Measurements from ENCODE around the gene AK1.

AK1 gene

GRCh38 chr9:127868278-127868902 lies 9.1 kb downstream of the AK1 start:
- no peak for DNase-seq
- ATAC-seq, result no peak

DNA sequence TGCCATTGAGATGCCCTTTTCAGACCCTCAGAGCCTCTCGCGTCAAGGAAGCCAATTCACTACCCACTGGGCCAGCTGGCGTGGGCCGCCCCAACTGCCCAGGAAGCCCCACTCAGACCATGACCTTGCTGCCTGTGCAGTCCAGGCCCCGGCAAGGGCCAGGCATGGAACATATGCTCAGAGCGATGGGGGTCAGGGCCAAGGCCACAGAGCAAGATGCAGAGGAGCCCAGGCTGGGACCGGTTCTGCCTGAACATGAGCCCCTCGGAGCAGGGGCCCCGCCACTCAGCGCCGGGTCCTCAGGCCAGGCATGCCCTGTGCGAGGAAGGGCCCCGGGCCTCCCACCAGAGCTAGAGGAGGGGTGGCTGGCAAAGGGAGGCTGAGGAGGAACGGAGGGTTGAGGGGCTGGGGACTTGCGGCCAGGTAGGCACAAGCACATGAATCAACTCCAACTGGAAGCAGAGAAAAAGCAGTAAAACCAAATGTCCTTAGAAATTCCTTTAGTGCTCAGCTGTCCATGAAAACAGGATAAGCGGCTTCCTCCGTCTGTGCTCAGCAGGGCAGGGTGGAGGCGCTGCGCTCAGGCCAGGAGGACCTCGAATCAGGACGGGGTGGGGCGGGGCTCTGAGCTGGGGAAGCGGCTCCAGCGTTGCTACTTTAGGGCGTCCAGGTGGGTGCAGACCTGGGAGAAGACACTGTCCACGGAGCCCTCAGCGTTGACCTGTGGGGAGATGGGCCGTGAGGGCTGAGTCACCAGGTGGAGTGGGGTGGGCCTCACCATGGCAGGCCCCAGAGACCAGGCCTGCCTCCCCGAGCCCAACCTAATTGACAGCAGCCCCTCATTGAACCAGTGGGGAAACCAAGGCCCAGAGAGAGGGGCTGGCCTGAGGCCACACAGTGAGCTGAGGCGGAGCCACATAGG lies 9.9 kb downstream of the AK1 start:
- no peak for DNase-seq
- ATAC-seq, result no peak

DNA sequence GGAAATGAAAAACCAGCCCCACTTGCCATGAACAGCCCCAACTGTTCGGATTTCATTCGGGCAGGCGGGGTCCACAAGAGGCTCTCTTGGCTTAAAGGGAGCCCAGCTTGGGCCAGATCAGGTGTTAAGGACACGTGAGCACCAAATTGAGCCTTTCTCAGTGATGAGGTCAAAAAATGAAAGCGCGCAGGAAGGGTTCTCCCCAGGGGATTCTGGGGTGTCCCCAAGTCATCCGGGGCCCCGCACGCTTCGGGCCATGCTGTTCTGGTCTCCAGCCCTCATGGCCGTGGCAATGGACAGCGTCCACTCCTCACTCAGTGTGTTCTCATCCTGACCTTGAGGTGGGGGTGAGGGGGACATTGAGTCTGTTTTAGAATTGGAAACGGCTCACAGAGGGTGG lies 10.9 kb downstream of the AK1 start:
- DNase-seq, result no peak
- ATAC-seq, result no peak

DNA sequence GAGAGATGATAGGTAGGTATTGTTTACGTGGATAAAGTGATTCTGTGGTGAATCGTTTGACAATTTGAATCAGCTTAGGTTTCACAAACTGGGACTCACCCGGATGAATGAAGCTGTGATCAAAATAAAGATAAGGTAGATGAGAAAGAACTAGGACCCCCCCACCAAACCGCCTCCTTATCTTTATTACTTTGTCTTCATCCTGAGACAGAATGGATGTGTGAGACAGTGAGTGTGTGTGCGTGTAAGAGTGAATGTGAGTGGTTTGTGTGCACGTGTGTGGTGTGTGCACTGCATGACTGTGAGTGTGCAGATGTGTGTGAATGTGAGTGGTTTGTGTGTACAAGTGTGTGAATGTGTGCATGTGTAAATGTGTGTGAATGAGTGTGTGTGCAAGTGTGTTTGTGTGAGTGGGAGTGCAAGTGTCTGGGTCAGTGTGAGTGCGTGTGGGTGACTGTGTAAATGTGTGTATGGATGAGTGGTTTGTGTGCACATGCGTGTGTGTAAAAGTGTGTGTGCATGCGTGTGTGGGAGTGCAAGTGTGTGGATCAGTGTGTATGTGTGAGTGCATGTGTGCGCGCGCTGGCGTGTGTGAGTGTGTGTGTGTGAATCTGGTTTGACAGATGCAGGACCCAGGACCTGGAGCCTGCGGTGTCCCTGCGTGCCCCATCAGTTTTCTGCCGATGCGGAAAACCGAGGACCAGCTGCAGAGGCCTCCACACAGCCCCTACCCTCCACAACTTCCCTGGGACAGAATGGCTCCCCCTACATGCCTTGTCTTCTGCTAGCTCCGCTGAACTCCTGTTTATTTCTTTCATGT lies 11.6 kb downstream of the AK1 start:
- ATAC-seq (peak; percentile 36), DNase-seq (no peak)

GRCh38 chr9:127863191-127863621 lies 14.3 kb downstream of the AK1 start:
- no peak for DNase-seq
- ATAC-seq, result no peak

DNA sequence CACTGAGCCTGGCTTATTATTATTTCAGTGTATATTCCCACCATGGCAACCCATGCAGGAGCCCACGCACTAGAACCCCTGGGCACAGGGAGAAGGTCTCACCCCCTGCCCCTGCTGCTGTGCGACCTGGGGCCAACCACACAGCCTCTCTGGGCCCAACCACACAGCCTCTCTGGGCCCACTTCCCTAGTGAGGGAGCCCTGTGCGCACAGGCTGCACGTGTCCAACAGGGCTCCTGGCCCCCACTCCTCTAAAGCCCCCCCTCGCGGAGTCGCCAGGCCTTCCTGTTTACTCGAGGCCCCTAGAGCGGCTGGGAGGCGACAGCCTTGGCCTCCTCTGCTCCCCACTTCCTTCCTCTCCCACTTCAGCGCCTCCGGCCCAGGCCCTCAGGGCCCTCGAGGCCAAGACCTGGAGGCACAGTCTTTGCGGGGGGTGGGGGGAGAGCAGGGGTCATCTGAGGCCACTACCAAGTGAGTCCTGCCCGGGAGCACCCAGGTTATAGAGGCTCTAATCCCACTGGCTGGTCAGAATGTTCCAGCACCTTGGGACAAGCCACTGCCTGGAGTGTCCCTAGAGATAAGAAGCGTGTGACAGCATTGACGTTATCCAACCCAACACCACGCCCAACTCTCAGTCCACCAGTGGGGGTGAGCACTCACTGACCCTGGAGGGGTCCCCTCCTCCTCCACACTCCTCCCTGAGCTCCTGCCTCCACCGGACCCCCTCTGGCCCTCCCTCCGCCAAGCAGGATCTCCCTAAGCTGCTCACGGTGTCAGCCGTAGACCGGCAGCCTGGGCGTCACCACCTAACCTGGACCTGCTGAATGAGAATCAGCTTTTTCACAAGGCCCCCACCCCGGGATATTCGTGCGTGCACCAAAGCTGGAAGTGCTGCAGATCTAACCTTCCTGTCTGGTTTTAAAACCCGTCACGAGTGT lies 15.1 kb downstream of the AK1 start:
- ATAC-seq, result peak; percentile 37
- DNase-seq, result peak; percentile 47

DNA sequence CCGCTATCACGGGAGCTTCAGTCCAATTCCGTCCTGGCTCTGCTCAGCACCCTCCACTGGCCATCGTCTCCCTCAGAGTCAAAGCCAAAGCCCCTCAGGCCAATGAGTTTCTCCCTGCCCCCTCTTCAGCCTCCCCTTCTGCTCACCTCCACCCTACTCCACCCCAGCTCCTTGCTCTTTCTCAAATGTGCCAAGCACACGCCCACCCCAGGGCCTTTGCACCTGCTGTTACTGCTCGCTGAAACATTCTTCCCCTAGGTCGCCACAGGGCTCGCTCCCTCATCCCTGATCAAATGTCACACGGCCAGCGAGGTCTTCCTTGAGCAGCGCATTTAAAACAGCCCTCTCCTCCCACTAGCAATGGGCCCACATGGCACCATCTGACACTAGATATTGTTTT lies 16.7 kb downstream of the AK1 start:
- DNase-seq (no peak), ATAC-seq (no peak)

GRCh38 chr9:127860260-127860659 lies 17.2 kb downstream of the AK1 start:
- DNase-seq (no peak), ATAC-seq (no peak)

- ATAC-seq (no peak), DNase-seq (no peak)
Observed at GRCh38 chr9:127858041-127858512, 19.4 kb downstream of the AK1 start.

GRCh38 chr9:127857278-127857677 lies 20.2 kb downstream of the AK1 start:
- ATAC-seq, result no peak
- DNase-seq, result no peak

DNA sequence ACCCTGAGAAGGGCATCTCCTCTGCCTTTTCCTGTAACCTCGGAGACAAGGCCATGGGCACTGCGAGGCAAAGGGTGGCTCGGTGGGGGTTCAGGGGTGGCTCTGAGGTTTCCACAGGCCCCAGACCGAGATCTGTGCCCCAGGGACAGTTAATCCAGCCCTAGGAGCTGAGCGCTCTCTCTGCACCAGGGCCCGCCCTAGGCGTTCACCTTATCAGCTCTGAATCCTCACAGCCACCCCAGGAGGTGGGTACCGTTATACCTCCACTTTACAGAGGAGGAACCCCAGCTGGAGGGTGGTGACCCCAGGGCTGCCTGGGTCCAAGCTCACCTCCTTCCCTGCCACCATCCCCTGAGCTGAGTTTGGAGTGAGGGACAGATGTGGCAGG lies 20.8 kb downstream of the AK1 start:
- no peak for ATAC-seq
- DNase-seq, result no peak

GRCh38 chr9:127856094-127856728 lies 21.3 kb downstream of the AK1 start:
- no peak for DNase-seq
- no peak for ATAC-seq

DNA sequence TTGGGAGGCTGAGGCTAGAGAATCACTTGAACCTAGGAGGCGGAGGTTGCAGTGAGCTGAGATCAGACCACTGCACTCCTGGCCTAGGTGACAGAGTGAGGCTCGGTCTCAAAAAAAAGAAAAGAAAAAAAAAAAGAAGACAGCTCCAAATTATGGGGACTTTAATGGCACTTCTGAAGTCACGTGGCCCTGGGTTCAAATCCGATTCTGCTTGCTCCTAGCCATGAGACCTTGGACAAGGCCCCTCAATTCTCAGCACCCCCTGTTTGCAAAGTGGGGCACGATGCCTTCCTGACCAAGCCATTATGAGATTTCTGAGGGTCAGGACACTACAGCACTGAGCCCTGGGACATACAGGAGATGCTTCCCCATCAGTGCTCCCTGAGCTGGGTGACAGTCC lies 22.0 kb downstream of the AK1 start:
- DNase-seq, result no peak
- no peak for ATAC-seq

DNA sequence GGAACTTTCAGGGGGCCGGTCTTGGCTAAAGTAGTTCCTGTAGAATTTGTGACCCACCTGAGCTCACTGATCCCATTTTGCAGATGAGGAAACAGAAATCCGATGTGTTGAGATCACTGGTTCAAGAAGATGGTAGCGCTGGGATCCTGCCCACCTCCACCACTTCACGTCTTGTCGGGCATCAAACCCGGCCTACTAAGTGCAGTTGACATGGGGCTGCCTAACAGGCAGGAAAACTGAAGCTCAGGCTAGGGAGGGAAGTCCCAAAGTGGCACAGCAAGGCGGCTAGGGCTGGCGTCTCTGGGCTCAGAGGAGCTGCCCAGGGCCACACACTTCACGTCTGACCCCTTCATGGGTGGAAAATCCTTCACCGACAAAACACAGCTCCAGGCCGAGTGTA lies 22.5 kb downstream of the AK1 start:
- DNase-seq (no peak), ATAC-seq (no peak)

DNA sequence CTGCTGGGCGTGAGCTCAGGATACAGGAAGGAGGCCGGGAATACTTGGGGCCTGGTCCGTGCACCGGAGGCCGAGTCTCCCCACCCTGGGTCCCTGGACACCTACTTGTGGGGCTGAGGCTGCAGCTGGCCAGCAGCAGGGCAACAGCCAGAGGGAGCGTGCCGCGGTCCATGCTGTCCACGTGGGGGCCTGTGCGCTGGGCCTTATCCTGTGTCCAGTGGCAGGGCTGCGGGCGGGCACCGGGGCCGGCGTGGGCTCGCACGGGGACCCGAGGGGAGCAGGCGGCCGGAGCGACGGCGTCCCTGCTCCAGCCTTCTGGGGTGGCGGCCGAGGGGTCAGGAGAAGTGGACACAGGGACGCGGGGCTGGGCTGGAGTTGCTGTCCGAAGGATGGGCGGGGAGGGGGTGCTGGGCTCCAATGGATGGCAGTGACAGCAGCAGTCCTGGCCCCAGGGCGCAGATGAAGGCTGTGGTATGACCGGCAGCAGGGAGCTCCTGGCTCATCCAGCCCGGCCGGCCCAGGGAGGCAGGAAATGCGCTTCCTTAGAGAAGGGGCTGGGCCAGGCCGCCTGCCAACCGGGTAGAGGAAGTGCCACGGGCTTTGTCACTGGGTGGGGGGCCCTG lies 23.2 kb downstream of the AK1 start, which contains the start of gene ENG:
Gene ENG, minus strand, starts transcription at position 475 of the 623 bp plus-strand sequence. Its CDS starts 303 bp downstream, at position 172.
- DNase-seq, result peak; percentile 50

DNA sequence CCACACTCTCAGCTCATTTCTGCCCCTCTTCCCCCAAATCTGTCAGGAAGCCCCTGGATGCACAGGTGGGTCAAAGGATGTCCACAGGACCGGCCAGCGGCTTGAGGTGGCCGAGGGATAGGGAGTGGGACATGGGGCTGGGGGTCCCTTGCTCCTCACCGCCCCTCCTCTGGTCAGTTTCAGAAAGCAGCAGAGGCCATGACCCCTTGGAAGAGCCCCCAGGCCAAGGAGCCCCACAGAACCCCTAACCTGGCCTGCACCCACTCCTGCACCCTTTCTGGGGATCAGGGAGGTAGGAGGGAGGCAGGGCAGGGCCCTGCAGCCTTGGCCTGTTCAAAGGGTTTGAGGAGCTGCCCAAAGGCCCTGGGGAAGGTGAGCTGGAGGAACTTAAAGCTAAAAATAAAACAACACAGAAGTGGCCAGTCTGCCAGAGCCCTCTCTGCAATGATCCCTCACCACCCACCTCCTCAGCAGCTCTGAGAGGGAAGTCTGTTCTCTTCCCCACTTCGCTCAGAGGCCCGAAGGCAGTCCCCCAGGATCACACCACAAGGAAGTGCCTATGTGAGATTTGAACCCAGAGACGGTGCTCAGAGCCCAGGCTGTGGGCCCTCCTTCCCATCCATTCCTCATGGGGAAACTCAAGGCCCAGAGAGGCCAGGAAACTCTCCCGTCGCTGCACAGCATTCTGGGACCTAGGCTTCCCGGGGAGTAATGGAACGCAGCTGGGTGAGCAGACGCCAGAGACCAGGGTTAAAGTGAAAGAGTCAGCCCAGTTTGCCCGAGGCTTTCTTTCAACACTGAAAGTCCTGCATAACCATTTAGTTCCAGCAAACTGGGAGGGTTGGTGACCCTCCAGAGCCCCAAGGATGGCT lies 23.9 kb downstream of the AK1 start:
- DNase-seq, result peak; percentile 24
- peak; percentile 17 for ATAC-seq

More for the DNA sequence above, 23.2 kb downstream of the AK1 start, which contains the start of gene ENG:
- peak; percentile 53 for ATAC-seq

DNA sequence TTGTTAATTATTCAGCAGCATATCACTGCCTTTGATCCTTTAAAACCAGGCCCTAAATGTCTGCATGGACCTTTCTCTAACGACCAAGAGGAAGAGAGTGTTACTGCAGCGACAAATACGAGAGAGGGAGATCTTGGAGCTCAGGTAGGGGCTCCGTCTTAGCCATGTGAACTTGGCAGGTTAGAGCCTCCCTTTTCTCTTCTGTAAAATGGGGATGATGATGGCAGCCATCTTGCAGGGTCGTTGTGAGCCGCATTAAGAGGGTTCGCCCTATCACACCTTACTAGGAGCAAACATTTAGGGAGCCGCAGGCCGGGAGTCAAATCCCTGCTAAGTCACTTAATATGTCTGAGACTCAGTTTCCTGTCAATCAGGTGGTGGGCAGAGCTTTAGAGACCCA lies 24.6 kb downstream of the AK1 start:
- DNase-seq (no peak), ATAC-seq (no peak)

DNA sequence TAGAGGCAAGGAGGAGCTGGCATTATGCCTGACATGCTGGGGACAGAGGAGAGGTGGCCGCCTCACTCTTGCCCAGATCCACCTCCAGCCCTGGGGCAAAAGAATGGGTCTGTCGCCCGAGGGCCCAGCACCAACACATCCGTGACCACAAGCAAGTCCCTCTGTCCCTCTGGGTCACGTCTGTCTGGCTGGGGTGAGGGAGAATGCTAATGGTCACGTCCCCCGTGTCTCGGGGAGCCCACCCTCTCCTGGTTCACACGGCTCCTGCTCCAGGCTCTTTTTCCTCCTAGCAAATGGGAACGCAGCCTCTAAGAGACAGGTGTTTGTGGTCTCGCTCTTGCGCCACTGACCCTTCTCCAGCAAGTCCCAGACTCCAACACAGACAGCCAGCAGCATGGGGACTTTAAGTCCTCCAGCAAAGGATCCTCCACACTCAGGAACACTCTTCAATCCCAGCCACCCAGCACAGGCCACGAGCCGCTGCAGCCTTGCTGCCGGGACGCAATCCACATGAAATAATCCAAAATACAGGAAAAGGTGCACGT lies 27.1 kb downstream of the AK1 start:
- DNase-seq, result no peak
- no peak for ATAC-seq
